Loucy (cell line): ENCODE measurements around the gene UBAP2.

Experiments
- CTCF ChIP-seq: fragments of 200-600 bp; sonication (generic); conservative IDR thresholded peaks from 2 replicates; pipeline ENCODE4 v1.5.1; 2014; ENCODE audit warnings: mild to moderate bottlenecking, antibody characterized with exemption, low read length
- EZH2phosphoT487 ChIP-seq: fragments of 200-600 bp; IDR thresholded peaks from 2 replicates; pipeline ENCODE4 v1.6.1; 2018; ENCODE audit warnings: antibody characterized with exemption, mild to moderate bottlenecking, moderate library complexity, borderline replicate concordance

GRCh38 chr9:34027845-34028574 lies 20.7 kb downstream of the UBAP2 start:
- no peak for TF ChIP-seq CTCF
- no peak for TF ChIP-seq EZH2phosphoT487
